CD14-positive monocyte (primary cell): ENCODE results near the gene MAP3K7. TPM values are rescaled to one million over a fixed set of nuclear protein-coding genes. Genes with fewer than 3 reads are reported as not detected.

Source experiments
- DNase-seq, 3 donors: peaks; one replicate each; pipeline ENCODE4 v3.0.0-alpha.2; 2011 to 2022
- H2AFZ ChIP-seq: 2 replicates; pipeline ENCODE4 v1.6.0; 2012; ENCODE audit warnings: mild to moderate bottlenecking, low read depth, low read length, inconsistent platforms; ENCODE audit not compliant: insufficient read depth, poor library complexity, severe bottlenecking
- H3K27ac ChIP-seq, 2 donors: 1 replicate in 1 of 2; 2 replicates in 1 of 2; pipeline ENCODE4 v1.5.1; 2012 to 2013; ENCODE audit warnings: low read length in 2 of 2, control low read depth in 1 of 2, inconsistent platforms in 1 of 2, low read depth in 1 of 2, mild to moderate bottlenecking in 1 of 2
- H3K27me3 ChIP-seq, 2 donors: one replicate each; pipeline versions ENCODE4 v1.6.0 to v1.6.1; 2011 to 2013; ENCODE audit warnings: low read length in 2 of 2; ENCODE audit not compliant: control insufficient read depth in 2 of 2, insufficient read depth in 2 of 2
- H3K36me3 ChIP-seq, 2 donors: replicated peaks in 1 of 2; 1 replicate in 1 of 2; 2 replicates in 1 of 2; pipeline versions ENCODE4 v1.5.1 to v1.6.1; 2012 to 2013; ENCODE audit warnings: low read length in 2 of 2, control low read depth in 1 of 2, inconsistent platforms in 1 of 2, mild to moderate bottlenecking in 1 of 2; ENCODE audit not compliant: insufficient read depth in 2 of 2, control insufficient read depth in 1 of 2
- H3K4me1 ChIP-seq, 2 donors: 1 replicate in 1 of 2; 2 replicates in 1 of 2; pipeline versions ENCODE4 v1.5.1 to v1.6.1; 2012 to 2013; ENCODE audit warnings: low read length in 2 of 2, control low read depth in 1 of 2, inconsistent platforms in 1 of 2, mild to moderate bottlenecking in 1 of 2, moderate library complexity in 1 of 2; ENCODE audit not compliant: insufficient read depth in 2 of 2, control insufficient read depth in 1 of 2
- H3K4me2 ChIP-seq: replicated peaks from 2 replicates; pipeline ENCODE3; 2012; ENCODE audit warnings: low read length, moderate library complexity, mild to moderate bottlenecking; ENCODE audit not compliant: poor library complexity, severe bottlenecking; ENCODE audit errors: extremely low read depth
- H3K4me3 ChIP-seq, 3 experiments: fragments of 200-600 bp in 1 of 3; sonication (generic) in 1 of 3; replicated peaks in 1 of 3; 1 replicate in 2 of 3; 2 replicates in 1 of 3; pipeline ENCODE4 v1.5.1; 2011 to 2013; ENCODE audit warnings: low read length in 3 of 3, mild to moderate bottlenecking in 3 of 3, control low read depth in 2 of 3, low read depth in 2 of 3, inconsistent platforms in 1 of 3, moderate library complexity in 1 of 3
- H3K79me2 ChIP-seq: 2 replicates; pipeline ENCODE4 v1.6.0; 2012; ENCODE audit warnings: mild to moderate bottlenecking, control low read depth, inconsistent platforms, low read length, moderate library complexity; ENCODE audit not compliant: insufficient read depth
- H3K9ac ChIP-seq: 2 replicates; pipeline ENCODE4 v1.6.0; 2017; ENCODE audit warnings: low read length, mild to moderate bottlenecking; ENCODE audit not compliant: insufficient read depth, poor library complexity, severe bottlenecking
- H3K9me3 ChIP-seq, 2 donors: replicated peaks in 1 of 2; 1 replicate in 1 of 2; 2 replicates in 1 of 2; pipeline versions ENCODE4 v1.5.1 to v1.6.1; 2012 to 2013; ENCODE audit warnings: low read length in 2 of 2, control low read depth in 1 of 2; ENCODE audit not compliant: control insufficient read depth in 1 of 2, insufficient read depth in 1 of 2
- H4K20me1 ChIP-seq: 2 replicates; pipeline ENCODE4 v1.6.0; 2012; ENCODE audit warnings: mild to moderate bottlenecking, low read length, control low read depth, moderate library complexity; ENCODE audit not compliant: insufficient read depth
- H3K27ac Mint-ChIP-seq, 7 donors: one replicate each; pipeline ENCODE4 v1.8.0; 2020; ENCODE audit warnings: mild to moderate bottlenecking in 7 of 7, mixed read lengths in 7 of 7, moderate library complexity in 6 of 7, inconsistent platforms in 2 of 7
- H3K27me3 Mint-ChIP-seq, 3 donors: one replicate each; pipeline ENCODE4 v1.8.0; 2021 to 2022; ENCODE audit warnings: low read depth in 3 of 3, mild to moderate bottlenecking in 3 of 3, mixed read lengths in 3 of 3, moderate library complexity in 3 of 3, inconsistent platforms in 1 of 3
- H3K36me3 Mint-ChIP-seq, 2 donors: one replicate each; pipeline ENCODE4 v1.8.0; 2020; ENCODE audit warnings: mixed read lengths in 2 of 2, inconsistent platforms in 1 of 2, mild to moderate bottlenecking in 1 of 2
- H3K4me1 Mint-ChIP-seq: one replicate; pipeline ENCODE4 v1.8.0; 2020; ENCODE audit warnings: mild to moderate bottlenecking, mixed read lengths
- H3K4me3 Mint-ChIP-seq, 2 donors: one replicate each; pipeline ENCODE4 v1.8.0; 2020; ENCODE audit warnings: mild to moderate bottlenecking in 2 of 2, mixed read lengths in 2 of 2, moderate library complexity in 1 of 2
- H3K9me3 Mint-ChIP-seq, 7 donors: one replicate each; pipeline ENCODE4 v1.8.0; 2020 to 2022; ENCODE audit warnings: mixed read lengths in 7 of 7, mild to moderate bottlenecking in 6 of 7, moderate library complexity in 6 of 7, inconsistent platforms in 2 of 7
- CTCF ChIP-seq: fragments of 200-600 bp; IDR thresholded peaks from one replicate; pipeline ENCODE4 v1.8.0; 2022; ENCODE audit warnings: antibody characterized with exemption, mild to moderate bottlenecking
- WGBS: methylation state at CpG from one replicate; pipeline ENCODE4 v1.1.5; 2013; ENCODE audit warnings: missing lambda C conversion rate; ENCODE audit not compliant: insufficient coverage; 5-methylcytosine and 5-hydroxymethylcytosine counted together
- intact Hi-C, 2 donors: fragments of 100-400 bp; cut with micrococcal nuclease; formaldehyde crosslinking; loops; one replicate each; pipeline versions ENCODE4 v1.15.0 to v1.15.1; 2023
- polyA plus RNA-seq, 3 donors: library from polyadenylated mRNA; depleted of rRNA in 1 of 3; unstranded in 2 of 3; stranded (reverse) in 1 of 3; fragments of 300-500 nt in 2 of 3; fragments of >200 nt in 1 of 3; fragmentation: Illumina TruSeq in 2 of 3; gene quantifications; 1 replicate in 2 of 3; 2 replicates in 1 of 3; pipeline ENCODE4 v1.2.3, GENCODE V29; 2012 to 2021

The MAP3K7 gene
- polyA plus RNA-seq, 3 donors: 12.4 to 20.0 (median 15.3) TPM

- DNase-seq: no peak
- Histone ChIP-seq H3K9me3 (peaks cover 0 to 13% of the 10 kb centered on the region in 2 donors), H3K36me3 (no peaks in the 10 kb centered on the region), H3K9ac (no peak overlapping the region), H2AFZ (no peak overlapping the region), H4K20me1 (no peaks in the 10 kb centered on the region), H3K27ac (no peak overlapping the region), H3K4me3 (no peak overlapping the region), H3K79me2 (no peaks in the 10 kb centered on the region), H3K4me1 (peaks cover 5 to 9% of the 10 kb centered on the region in 2 donors), H3K27me3 (no peaks in the 10 kb centered on the region), H3K4me2 (no peak overlapping the region)
- Mint-ChIP-seq H3K4me1 (peaks cover 8% of the 10 kb centered on the region), H3K4me3 (no peak overlapping the region), H3K27me3 (peaks cover 0 to 4% (median 2%) of the 10 kb centered on the region in 3 donors), H3K36me3 (no peaks in the 10 kb centered on the region), H3K9me3 (peaks cover 3 to 19% (median 13%) of the 10 kb centered on the region in 7 donors), H3K27ac (no peak overlapping the region)
- WGBS: 100% methylated on average over 1 of the region's 4 CpGs
- TF ChIP-seq CTCF: no peak
- intact Hi-C loops: no loop called here
Measured at GRCh38 chr6:90480666-90481065, 106.2 kb downstream of the MAP3K7 start.

GRCh38 chr6:90479603-90479926 lies 107.3 kb downstream of the MAP3K7 start:
- H3K4me2 ChIP-seq: no peak overlapping the region
- no peaks in the 10 kb centered on the region for H3K36me3 ChIP-seq
- H4K20me1 ChIP-seq: no peaks in the 10 kb centered on the region
- Mint-ChIP-seq H3K27ac (no peak overlapping the region), H3K4me1 (peaks cover 8% of the 10 kb centered on the region), H3K4me3 (no peak overlapping the region), H3K9me3 (peaks cover 3 to 16% (median 11%) of the 10 kb centered on the region in 7 donors), H3K36me3 (no peaks in the 10 kb centered on the region), H3K27me3 (peaks cover 0 to 4% (median 2%) of the 10 kb centered on the region in 3 donors)
- H2AFZ ChIP-seq: no peak overlapping the region
- H3K9ac ChIP-seq: no peak overlapping the region
- no peaks in the 10 kb centered on the region for H3K27me3 ChIP-seq
- H3K4me1 ChIP-seq: peaks cover 5 to 9% of the 10 kb centered on the region in 2 donors
- H3K79me2 ChIP-seq: no peaks in the 10 kb centered on the region
- no CpG with 5 or more reads among the region's 1 CpG for WGBS
- H3K4me3 ChIP-seq: no peak overlapping the region
- intact Hi-C loops: loop anchor here (2.0 to 10.0 kb wide), 4 partner anchors 85 to 539 kb away; partner anchors contain the start of gene BACH2 (in 1 of the 2)
- DNase-seq: no peak
- peaks cover 0 to 13% of the 10 kb centered on the region in 2 donors for H3K9me3 ChIP-seq
- TF ChIP-seq CTCF: peak; percentile 62
- H3K27ac ChIP-seq: no peak overlapping the region
